NCI-H2227 (cell line): ENCODE data around the gene GPR84.

Source experiments
- DNase-seq: peaks from one replicate; lab custom pipeline; 2025; ENCODE audit not compliant: unreplicated experiment; lab: John Stamatoyannopoulos, UW

GPR84 gene

DNA sequence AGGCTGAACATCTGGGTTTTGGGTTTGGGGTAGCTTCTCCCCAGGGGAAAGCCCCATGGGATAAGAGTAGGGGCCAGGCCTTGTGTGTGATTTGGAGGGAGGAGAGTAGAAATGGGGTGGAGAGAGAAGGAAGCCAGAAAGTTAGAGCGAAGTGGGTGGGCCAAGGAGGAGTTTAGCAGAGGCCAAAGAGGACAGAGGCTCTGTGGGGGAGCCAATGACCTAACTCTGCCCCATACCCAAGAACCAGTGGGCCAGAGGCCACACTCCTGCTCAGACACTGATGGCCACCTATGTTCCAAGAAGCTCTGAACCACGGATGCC lies 10.9 kb upstream of the GPR84 start:
- no peak for DNase-seq

DNA sequence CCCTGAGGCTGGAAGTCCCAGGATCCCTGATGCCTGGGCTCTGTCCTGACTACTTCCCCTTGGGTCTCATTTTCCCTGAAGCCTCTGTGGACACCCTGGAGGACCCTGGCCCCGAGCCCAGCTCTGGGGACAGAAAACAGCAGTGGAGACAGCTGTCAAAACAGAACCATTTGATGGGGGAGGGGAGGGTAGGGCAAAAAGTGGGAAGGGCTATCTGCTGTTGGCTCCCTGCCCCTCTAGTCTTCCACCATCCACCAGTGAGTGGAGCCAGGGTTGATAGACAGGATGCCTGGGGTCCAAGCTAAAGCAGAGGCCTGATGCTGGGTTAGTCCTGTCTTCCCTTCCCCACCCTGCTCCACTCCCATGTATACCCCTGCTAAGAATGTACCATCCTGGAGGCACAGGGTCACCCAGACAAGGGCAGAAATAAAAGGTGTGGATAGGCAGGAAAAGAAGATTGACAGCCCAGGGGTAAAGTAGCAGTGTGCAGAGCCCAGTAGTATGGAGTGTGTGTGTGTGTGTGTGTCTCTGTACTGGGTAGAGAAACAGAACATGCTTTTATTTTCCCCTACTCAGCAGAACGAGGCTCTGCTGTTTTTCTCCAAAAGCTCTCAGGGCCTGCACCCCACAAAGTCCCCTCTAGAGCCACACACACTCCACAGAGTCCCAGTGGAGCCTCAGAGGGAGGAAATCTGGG lies 10.4 kb upstream of the GPR84 start:
- DNase-seq, result peak; percentile 10

DNA sequence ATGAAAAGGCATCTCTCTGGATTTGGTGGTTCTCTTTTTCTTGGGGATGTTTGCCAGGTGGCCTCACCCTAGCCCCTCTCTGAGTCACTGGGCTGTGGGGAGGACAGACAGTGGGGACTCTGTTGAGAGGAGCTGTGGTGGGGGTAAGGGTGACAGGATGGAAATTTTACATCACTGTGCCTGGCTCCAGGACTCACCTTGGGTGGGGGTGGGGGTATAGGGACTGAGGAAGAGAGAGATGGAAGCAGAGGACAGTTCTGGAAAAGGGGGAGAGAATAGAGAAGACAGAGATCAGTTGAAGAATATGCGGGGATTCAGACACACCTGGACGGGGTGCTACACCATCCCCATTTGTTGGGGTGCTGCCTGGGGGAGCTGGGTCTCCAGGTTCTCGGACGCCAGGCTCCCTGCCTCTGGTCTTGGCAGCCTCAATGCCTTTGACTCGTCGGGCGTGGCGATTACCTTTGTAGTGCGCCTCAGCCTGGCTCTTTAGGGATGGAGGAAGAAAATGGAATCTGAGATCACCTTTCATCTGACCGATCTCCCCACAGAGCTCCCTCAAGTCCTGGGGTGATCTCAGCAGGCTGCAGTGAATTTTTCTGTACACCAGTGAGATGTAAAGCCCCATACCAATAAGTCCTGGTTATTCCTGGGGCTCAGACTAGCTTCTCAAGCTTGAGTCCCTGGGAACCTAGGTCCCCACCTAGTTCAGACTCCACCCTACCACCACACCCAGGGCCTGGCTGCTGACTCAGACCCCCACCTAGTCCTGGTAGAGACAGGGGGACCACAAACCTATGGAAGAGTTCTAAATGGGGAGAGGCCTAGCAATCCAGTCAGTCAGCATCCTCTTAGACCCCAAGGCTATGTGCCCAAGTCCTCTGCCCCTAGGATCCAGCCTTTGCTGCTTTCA lies 9.6 kb upstream of the GPR84 start:
- DNase-seq, result no peak

DNA sequence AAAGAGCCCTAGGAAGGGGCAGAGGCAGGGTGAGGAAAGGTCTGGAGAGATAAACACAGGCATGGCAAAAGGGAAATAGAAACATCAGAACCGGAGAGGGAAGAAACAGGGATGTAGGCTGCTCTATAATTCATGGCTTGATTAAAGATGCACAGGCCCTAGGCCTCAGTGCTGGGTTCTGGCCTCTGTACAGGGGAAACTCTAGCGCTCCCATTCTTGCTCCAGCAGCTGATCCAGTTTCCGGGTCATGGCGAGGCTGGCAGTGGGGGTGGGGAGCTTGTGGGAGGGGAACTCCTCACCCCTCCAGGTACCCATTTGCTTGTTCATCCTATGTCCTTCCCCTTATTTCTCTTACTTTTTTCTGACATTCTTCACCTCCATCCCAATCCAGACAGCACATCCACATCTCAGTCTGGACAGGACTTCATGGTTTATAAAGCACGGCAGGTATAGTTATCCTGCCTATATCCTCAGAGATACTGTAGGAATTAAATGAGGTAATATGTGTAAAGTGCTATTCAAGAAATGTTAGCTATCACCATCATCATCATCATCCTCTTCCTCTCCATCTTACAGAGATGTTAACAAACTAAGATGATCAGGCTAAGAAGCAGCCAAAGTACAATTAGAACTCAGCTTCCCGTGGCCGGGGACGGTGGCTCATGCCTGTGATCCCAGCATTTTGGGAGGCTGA lies 8.0 kb upstream of the GPR84 start:
- no peak for DNase-seq

DNA sequence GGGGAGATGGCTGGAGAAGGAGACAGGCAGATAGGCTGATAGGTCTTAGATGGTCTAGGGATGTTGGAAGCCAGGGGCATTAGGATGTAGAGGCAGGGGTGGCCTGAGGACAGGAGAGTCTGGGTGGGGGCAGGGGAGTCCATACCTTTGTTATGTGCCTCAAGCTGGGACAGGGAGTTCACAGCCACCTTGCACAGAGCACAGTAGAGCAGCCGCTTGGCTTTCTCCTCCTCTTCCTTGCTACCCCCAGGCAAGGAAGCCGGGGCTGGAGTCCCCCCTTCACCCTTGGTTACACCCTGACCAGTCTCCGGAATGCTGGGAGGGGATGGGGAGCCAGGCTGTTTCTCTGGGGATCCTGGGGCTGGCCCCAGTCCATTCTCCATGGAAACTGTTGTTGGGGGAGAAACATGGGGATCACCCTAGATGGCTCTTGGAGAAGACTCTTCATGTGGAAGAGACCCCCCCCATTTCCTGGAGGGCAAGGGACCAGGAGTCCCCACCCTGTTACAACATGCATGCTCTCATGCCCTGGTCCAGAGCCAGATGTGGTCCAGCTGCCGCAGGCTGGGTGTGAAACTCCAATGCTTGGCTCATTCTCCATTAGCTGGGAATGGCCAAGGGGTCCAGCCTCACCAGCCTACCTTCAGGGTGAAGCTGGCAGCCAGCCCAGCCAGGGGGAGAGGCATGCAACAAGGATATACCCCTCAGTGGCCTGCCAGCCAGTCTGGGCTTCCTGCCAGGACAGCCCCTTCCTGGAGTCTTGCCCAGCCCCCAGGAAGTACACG lies 7.2 kb upstream of the GPR84 start:
- peak; percentile 69 for DNase-seq

DNA sequence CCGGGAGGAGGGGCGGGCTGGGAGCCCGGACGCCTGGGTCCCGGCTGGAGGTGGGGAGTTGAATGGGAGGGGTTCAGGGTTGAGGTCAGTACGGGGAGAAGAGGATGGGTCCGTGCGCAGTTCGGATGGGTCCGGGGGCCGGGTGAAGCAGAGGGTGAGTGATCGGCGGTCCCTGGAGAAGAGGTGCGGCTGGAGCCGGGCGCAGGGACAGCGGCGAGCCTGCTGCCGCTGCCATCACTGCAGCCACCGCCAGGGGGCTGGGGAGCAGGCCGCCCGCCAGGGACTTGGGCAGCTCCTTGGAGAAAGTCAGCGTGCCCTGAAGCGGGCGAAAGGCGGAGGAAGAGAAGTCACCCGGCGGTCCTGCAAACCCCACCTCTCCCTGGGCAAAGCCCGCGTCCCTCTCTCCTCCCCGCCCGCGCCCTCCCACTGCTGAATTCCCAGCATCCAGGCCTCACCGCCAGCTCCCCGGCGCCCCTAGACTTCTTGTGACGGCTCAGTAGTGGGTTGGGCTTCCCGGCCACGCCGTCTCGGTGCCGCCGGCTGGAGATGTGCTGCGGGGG lies 6.0 kb upstream of the GPR84 start:
- DNase-seq, result peak; percentile 78

DNA sequence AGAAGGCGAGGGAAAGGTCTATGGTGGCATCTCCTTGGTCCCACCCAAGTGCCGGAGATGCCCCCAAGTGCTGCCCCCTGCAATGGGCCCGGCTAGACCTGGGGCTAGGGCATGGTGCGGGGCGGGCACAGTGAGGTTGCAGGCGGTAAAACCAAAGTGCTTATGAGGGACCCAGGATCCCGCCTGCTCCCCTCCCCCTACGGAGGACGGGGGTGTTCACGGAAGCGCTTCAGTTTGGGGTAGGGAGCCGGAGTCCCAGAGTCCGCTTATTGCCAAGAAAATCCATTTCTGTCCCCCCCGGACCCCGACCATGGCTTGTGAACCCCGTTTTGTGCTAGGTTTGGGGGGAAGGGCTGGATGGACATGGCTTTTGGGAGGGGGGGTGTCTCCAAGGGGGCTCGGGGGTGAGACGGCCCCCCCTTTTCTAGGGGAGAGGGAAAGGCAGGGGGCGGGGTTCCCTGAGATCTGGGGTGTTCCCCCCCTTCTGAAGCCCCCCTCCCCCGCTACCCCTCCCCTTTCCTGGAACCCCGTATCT lies 5.4 kb upstream of the GPR84 start:
- no peak for DNase-seq

DNA sequence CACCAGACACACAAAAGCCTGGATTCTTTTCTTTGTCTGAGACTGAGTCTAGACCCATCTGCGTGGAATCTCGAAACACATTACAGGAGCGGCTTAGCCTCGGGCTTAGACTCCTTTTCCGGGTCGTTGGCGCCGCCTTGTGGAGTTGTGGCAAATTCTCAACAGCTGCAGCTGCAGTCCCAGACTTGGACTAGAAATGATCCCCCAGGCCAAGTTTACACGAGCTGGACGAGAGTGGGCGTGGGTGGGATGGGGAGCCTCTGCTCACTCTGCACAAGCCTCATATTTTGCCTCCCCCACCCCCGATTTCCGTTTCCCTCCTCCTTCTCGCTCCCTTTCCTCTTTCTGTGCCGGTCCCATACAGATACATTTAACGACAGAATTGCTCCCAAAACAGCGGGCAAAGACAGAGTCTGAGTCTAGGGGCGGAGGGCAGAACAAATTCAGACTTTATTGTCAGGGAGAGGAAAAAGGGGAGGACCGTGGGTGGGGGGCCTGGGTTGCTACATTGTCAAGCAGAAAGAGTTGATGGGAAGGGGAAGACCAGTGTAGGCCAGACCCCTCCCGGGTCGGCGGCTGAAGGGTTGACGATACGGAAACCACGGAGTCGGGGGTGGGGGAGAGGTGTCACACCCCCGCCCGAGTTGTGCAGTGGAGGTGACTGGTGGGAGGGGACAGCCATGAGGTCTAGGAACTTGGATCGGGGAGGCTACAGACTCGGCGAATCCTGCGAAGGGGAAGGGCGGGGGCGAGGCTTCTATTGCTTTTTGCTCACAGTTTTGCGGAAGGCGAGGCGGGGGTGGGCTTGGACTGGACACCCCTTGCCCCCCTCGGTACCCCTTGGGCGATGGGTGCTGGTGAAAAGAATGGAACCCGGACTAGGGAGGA lies 4.7 kb upstream of the GPR84 start:
- peak; percentile 86 for DNase-seq

DNA sequence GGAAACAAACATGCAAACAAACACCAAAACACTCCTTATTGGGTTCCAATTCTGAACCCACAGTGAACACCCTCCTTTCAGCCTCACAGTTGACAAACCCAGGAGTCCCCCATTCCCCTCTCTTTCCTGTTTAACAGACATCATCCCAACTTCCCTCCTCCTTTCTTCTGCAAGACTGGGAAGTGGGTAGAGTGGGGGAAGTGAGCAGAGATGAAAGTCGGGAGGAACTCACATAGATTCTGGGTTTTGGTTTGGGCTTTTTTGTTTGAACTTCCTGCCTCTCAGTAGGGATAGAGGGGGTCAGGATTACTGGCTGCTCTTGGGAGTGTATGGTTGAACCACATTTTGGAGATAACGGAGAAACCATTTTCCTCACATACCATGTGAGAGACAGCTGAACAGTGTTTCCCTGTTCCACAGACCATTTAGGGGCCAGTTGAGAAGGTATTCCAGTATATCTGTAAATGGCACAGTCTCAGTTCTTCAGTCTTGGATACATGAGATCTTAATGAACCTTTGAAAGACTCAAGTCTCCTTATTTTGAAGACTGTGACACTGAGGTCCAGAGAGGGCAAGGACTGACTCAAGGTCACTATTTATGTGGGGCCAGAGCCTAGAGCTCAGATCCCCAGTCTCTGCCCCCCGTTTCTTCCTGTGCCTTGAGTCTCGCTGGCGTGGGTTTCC lies 3.9 kb upstream of the GPR84 start:
- DNase-seq, result no peak

DNA sequence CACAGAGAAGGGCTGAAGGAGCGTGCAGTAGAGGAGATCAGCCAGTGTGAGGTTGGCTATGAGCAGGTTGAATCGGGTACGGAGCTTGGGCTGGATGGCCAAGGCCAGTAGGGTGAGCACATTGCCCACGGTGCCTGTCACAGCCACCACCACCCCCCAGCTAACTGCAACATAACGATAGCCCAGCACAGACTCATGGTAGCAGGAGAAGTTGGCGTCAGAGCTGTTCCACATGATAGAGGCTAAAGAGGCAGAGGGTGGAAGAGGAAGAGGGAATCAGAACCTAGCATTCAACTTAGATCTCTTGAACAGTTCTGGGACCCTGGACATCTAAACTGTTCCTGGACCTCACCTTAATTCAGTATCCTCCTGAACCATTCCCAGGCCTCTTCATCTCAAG lies 668 bp downstream of the GPR84 start:
- no peak for DNase-seq

DNA sequence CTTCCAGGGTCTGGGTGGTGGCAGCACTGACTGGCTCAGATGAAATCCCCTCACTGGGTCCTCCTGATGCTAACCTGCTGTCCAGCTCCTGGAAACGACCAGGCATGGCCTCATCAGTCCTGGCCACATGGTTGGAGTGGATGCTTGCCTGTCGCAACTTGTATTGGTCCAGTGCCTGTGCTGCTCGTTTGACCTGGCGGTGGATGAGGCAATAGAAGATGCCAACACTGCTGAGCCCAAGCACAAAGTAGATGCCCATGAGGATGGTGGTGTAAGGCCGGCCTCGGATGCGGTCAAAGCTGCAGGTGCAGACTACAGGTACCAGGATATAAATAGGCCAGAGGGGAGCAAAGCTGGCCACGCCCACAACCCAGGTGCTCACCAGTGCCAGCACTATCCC lies 1.2 kb downstream of the GPR84 start:
- no peak for DNase-seq

DNA sequence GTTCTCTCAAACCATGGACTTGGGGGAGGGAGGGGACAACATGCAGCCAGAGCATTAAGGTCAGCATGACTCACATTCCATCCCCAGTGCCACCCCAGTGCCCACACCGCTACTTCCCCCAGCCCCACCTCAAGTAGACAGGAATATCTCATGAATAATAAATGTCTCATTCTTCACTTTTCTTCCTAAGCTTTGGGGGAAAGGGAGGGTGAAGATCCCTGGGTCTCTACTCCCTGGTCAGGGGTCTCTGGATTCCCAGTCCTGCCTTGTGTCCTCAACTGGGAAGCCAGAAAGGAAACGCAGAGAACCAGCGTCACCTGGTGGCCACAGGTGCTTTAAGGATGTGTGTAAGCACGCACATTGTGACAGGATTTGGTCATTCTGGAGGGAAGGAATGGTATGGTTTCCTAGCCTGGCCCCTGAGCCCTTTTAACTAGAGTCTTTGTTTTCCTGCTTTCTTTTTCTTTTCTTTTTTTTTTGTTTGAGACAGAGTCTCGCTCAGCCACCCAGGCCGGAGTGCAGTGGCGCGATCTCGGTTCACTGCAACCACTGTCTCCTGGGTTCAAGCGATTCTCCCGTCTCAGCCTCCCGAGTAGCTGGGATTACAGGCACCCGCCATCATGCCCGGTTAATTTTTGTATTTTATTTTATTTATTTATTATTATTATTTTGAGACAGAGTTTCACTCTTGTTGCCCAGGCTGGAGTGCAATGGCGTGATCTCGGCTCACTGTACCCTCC lies 3.4 kb downstream of the GPR84 start:
- DNase-seq, result peak; percentile 87

DNA sequence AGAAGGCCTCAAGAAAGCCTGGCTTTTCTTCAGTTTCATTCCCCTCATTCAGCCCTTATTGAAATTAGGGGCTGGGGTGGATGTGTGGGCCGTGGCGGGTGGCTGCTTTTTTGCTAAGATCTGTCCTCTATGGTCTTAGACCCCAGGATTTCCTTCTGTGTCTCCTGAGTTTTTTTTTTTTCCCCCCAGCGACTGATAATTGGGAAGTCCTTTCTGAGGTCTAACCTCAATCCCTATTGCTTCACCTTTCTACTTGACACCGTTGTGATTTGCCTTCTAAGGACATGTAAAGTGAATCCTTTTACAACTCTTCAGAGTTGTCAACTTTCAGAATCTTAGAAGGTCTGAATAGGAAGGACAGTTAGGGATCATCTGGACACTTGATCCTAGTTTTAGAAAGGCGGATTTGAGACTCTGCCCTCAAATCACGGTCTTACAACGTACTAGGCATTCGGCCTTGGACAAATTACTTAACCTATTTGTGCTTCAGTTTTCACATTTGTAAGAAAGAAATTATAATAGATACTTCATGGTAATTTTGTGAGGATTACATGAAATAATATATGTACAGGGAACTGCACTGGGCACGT lies 4.4 kb downstream of the GPR84 start:
- no peak for DNase-seq

DNA sequence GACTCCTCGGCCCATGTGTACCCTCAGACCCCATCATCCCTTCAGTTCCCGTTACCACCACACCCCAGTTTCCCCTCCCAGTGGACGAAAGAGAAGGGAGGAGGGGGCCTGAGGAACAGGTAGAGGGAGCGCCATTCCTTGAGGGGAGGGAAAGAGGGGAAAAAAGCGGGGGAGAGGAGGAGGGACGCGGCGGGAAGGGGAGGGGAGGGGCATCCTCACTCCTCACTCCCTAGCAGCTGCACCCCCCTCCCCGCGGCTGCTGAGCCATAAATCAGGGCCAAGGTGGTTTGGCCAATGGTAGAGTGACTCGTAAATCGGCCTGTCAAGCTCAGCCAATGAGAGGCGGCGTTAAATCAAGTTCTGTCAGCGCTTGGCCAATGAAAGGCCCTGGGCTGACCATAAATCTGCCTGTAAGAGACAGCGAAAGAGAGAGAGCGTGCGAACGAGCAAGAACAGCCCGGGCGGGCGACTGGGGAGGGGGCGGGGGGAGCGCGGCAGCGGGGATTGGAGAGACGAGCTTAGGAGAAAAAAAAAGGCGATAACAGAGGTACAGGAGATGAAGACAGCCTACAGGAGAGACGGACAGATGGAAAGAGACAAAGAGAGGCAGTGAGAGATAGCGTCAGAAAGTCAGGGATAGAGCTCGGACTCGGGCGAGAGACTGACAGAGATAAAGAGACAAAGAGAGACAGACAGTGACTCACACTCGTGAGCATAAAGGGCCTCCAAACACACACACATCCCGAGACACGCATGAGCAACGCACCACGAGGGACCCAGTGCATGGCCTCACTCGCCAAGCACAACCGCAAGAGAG lies 5.1 kb downstream of the GPR84 start:
- DNase-seq, result peak; percentile 97

DNA sequence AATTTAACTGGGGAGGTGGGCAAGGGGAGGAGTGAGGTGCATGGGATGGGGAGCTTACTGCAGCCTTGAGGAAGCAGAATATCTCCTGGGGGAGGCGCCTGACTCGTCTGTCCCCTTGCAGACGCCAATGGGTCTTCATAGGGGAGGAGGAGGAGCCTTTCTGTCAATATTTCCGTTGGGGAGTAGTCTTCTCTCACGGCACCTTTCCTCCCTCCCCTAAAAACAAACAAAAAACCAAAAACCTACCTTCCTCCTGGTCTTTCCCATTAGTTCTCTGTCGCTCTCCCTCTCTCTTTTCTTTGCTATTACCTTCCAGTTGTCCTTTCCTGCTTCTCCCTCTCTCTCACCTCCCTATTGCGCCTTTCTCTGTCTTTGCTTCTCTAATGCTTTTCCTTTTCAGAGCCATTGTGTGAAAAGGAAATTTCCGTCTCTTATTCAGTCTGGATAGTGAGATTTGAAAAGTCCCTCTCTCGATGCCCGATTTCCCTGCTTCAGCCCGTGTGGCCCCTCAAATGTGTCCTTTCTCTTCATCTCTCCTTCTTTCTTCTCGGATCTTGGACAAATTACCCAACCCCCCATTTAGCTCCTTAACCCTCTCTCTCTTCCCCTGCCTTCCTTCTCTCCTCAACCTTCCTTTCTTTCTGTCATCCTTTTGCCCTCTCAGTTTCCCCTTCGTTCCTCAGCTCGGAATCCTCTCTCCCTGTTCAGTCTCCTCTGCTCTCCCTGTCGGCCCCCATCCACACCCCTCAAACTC lies 5.9 kb downstream of the GPR84 start:
- DNase-seq, result peak; percentile 43

DNA sequence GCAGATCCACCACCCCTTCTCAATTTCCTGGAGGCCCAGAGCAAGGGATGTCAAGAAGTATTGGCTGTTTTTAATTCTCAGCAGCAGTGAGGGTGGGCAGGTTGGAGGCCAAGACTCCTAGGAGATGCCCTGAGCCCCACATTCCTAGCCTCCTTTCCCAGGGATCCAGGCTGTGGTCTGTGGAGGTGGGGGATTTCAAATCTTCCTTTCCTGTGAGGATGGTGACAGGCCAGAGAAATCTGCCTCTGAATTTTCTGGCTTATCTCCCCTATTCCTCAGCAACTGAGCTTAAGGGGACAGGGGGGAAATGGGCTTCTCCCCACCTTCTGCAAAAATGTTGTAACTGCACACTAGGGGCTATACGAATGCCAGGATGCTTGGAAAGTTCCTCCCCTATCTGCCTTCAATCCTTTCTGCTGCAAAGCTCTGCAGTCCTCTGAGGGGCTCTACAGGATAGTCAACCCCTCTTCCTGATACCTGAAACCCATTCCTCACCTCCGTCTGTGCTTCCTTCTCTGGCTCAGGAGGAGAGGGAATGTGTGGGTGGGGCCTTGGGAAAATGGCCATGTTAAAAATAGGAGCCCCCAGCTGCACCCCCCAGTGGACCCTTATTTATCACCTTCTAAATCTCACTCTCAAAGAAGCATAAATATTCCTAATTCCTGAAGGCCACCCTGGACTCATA lies 6.6 kb downstream of the GPR84 start:
- no peak for DNase-seq
